HepG2 (cell line): Measurements from ENCODE around the gene TMEM222. TPM values are rescaled to one million over a fixed set of nuclear protein-coding genes. Genes with fewer than 3 reads are reported as not detected.

Source experiments
- CC2D1A ChIP-seq: sonication (generic); formaldehyde crosslinking; IDR thresholded peaks from 2 replicates; pipeline ENCODE4 v1.8.1; 2023; ENCODE audit warnings: mild to moderate bottlenecking, missing genetic modification reagents
- GABPA ChIP-seq, 2 experiments: IDR thresholded peaks; 2 replicates each; pipeline ENCODE4 v1.6.1; 2011 to 2016; ENCODE audit warnings: low read depth in 2 of 2, low read length in 1 of 2, missing biosample characterization in 1 of 2, missing genetic modification characterization in 1 of 2
- HNF1B ChIP-seq: sonication (generic); formaldehyde crosslinking; IDR thresholded peaks from 2 replicates; pipeline ENCODE4 v1.5.1; 2020; ENCODE audit warnings: mild to moderate bottlenecking, moderate library complexity, missing genetic modification reagents
- SNAPC2 ChIP-seq: sonication (generic); formaldehyde crosslinking; IDR thresholded peaks from 2 replicates; pipeline ENCODE4 v1.8.1; 2022; ENCODE audit warnings: mild to moderate bottlenecking, missing genetic modification reagents
- ZBTB4 ChIP-seq: sonication (generic); formaldehyde crosslinking; IDR thresholded peaks from 2 replicates; pipeline ENCODE4 v1.4.0; 2020; ENCODE audit warnings: missing genetic modification reagents, mild to moderate bottlenecking, borderline replicate concordance
- ZNF12 ChIP-seq: sonication (generic); formaldehyde crosslinking; IDR thresholded peaks from 2 replicates; pipeline ENCODE4 v1.5.0; 2020; ENCODE audit warnings: missing genetic modification reagents
- ZNF160 ChIP-seq: sonication (generic); formaldehyde crosslinking; IDR thresholded peaks from 2 replicates; pipeline ENCODE4 v1.8.0; 2022; ENCODE audit warnings: mild to moderate bottlenecking, inconsistent platforms, missing genetic modification reagents
- ZNF605 ChIP-seq: sonication (generic); formaldehyde crosslinking; IDR thresholded peaks from 2 replicates; pipeline ENCODE4 v1.8.0; 2022; ENCODE audit warnings: mild to moderate bottlenecking, missing genetic modification reagents
- ZNF841 ChIP-seq: sonication (generic); formaldehyde crosslinking; IDR thresholded peaks from 2 replicates; pipeline ENCODE4 v1.8.1; 2023; ENCODE audit warnings: missing genetic modification reagents, borderline replicate concordance
- ZSCAN5A ChIP-seq: sonication (generic); formaldehyde crosslinking; IDR thresholded peaks from 2 replicates; pipeline ENCODE4 v1.8.0; 2022; ENCODE audit warnings: mild to moderate bottlenecking, missing genetic modification reagents, borderline replicate concordance
- polyA plus RNA-seq, 8 experiments: library from polyadenylated mRNA; depleted of rRNA in 3 of 8; stranded (reverse) in 7 of 8; unstranded in 1 of 8; fragments of >200 nt; fragmentation: Illumina TruSeq in 4 of 8; extraction: Trizol in 4 of 8; gene quantifications; 2 replicates each; pipeline versions ENCODE4 v1.2.1 to v1.2.3, GENCODE V29; 2011 to 2016; ENCODE audit warnings: low read depth in 4 of 8, missing spikeins in 1 of 8, mixed read lengths in 1 of 8; ENCODE audit not compliant: insufficient read depth in 1 of 8
- total RNA-seq, 5 experiments: library from RNA; depleted of rRNA; stranded (reverse); fragments of >200 nt; fragmentation: Illumina TruSeq; extraction: Trizol; gene quantifications; 2 replicates each; pipeline ENCODE4 v1.2.3, GENCODE V29; 2016; ENCODE audit warnings: low read depth in 1 of 5
- TF ChIP-seq, protein P1 (sequence below): fragments of 450-650 bp; IDR thresholded peaks from 2 replicates; pipeline ENCODE4 v1.6.1; 2017; ENCODE audit warnings: mild to moderate bottlenecking
- TF ChIP-seq, protein P2 (sequence below): sonication (generic); formaldehyde crosslinking; IDR thresholded peaks from 2 replicates; pipeline ENCODE4 v1.4.0; 2020; ENCODE audit warnings: missing genetic modification reagents

TMEM222 gene
- total and polyA plus RNA-seq, 2 of the 13 experiments (the other 11 are each of a cell fraction or from before 2014, with no cell fraction given): 22.7 to 29.6 TPM

- TF ChIP-seq, protein P1, sequence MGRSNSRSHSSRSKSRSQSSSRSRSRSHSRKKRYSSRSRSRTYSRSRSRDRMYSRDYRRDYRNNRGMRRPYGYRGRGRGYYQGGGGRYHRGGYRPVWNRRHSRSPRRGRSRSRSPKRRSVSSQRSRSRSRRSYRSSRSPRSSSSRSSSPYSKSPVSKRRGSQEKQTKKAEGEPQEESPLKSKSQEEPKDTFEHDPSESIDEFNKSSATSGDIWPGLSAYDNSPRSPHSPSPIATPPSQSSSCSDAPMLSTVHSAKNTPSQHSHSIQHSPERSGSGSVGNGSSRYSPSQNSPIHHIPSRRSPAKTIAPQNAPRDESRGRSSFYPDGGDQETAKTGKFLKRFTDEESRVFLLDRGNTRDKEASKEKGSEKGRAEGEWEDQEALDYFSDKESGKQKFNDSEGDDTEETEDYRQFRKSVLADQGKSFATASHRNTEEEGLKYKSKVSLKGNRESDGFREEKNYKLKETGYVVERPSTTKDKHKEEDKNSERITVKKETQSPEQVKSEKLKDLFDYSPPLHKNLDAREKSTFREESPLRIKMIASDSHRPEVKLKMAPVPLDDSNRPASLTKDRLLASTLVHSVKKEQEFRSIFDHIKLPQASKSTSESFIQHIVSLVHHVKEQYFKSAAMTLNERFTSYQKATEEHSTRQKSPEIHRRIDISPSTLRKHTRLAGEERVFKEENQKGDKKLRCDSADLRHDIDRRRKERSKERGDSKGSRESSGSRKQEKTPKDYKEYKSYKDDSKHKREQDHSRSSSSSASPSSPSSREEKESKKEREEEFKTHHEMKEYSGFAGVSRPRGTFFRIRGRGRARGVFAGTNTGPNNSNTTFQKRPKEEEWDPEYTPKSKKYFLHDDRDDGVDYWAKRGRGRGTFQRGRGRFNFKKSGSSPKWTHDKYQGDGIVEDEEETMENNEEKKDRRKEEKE: no peak
- TF ChIP-seq ZSCAN5A (no peak), ZBTB4 (CRISPR knock-in tag) (no peak), GABPA (IDR thresholded peaks at IDR 0.05; ENCODE audit: low read depth, low read length) (no peak), GABPA (CRISPR knock-in tag; IDR thresholded peaks at IDR 0.05; ENCODE audit: low read depth) (no peak; the same call in 1 of the 2 replicates), ZNF160 (no peak), HNF1B (CRISPR knock-in tag) (peak; percentile 53; the same call in 1 of the 2 replicates), ZNF12 (CRISPR knock-in tag) (no peak), SNAPC2 (no peak), ZNF605 (peak; percentile 84), ZNF841 (CRISPR knock-in tag) (no peak), CC2D1A (CRISPR knock-in tag) (no peak)
- TF ChIP-seq, protein P2, sequence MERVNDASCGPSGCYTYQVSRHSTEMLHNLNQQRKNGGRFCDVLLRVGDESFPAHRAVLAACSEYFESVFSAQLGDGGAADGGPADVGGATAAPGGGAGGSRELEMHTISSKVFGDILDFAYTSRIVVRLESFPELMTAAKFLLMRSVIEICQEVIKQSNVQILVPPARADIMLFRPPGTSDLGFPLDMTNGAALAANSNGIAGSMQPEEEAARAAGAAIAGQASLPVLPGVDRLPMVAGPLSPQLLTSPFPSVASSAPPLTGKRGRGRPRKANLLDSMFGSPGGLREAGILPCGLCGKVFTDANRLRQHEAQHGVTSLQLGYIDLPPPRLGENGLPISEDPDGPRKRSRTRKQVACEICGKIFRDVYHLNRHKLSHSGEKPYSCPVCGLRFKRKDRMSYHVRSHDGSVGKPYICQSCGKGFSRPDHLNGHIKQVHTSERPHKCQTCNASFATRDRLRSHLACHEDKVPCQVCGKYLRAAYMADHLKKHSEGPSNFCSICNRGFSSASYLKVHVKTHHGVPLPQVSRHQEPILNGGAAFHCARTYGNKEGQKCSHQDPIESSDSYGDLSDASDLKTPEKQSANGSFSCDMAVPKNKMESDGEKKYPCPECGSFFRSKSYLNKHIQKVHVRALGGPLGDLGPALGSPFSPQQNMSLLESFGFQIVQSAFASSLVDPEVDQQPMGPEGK (CRISPR knock-in tag): peak; percentile 87
Observed at GRCh38 chr1:27341525-27342252, 19.7 kb downstream of the TMEM222 start, which contains the start of gene SYTL1 (continued).
